ENCODE measurements around the gene ADK. TPM values are rescaled to one million over a fixed set of nuclear protein-coding genes. Genes with fewer than 3 reads are reported as not detected.

The ADK gene
- total and polyA plus RNA-seq, 2 donors (not counting 3 experiments of a cell fraction or from before 2014, with no cell fraction given): 11.7 to 46.5 TPM

DNA sequence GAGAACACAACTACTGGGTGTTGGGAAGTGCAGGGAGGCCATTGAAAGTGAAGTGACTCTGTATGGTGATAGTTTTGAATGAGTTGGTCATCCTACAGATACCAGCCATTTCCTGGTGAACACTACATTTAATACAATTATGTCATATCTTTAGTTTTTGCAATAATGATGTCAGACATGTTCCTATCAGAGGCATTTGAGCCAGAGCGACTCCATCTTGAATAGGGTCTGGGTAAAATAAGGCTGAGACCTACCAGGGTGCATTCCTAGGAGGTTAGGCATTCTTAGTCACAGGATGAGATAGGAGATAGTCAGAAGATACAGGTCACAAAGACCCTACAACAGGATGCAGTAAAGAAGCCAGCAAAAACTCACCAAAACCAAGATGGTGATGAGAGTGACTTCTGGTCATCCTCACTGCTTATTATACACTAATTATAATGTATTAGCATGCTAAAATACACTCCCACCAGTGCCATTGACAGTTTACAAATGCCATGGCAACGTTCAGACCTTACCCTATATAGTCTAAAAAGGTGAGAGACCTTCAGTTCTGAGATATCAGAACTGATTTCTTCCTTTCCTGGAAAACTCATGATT is 28.2 kb downstream of the ADK start:
- BruUV-seq (replicated peaks): no TSS peak
- Histone ChIP-seq H3K27me3 (ENCODE audit: control insufficient read depth in 2 of 2, insufficient read depth in 2 of 2, low read length in 2 of 2) (no peaks in the 10 kb centered on the region), H3K4me1 (ENCODE audit: control insufficient read depth, extremely low read depth, insufficient read depth, low read length) (peaks cover 15% of the 10 kb centered on the region), H3K9ac (replicated peaks; ENCODE audit: extremely low read depth, insufficient read depth, low read length) (no peak overlapping the region), H3K36me3 (ENCODE audit: control insufficient read depth in 2 of 2, extremely low read depth in 1 of 2, insufficient read depth in 2 of 2, low read length in 2 of 2) (no peaks in the 10 kb centered on the region), H3K9me1 (replicated peaks; ENCODE audit: control insufficient read depth, extremely low read depth, insufficient read depth, low read length) (no peaks in the 10 kb centered on the region), H2AFZ (ENCODE audit: low read depth, low read length) (no peak overlapping the region), H3K4me2 (ENCODE audit: insufficient read depth, low read length) (no peak overlapping the region), H3K27ac (ENCODE audit: insufficient read depth, low read depth, low read length) (no peak overlapping the region), H3K9me3 (replicated peaks; ENCODE audit: control insufficient read depth, insufficient read depth, low read length) (no peaks in the 10 kb centered on the region), H3K79me2 (ENCODE audit: control insufficient read depth, insufficient read depth, low read length) (peaks cover 61% of the 10 kb centered on the region), H4K20me1 (replicated peaks; ENCODE audit: control insufficient read depth, extremely low read depth, insufficient read depth, low read length) (no peaks in the 10 kb centered on the region), H3K4me3 (replicated peaks in 1 of 3; ENCODE audit: insufficient read depth in 1 of 3, low read depth in 1 of 3, low read length in 3 of 3) (no peak overlapping the region)
- CTCF ChIA-PET: interaction anchor here (1.3 to 2.0 kb wide), 5 partner anchors 8 to 55 kb away, joined by 3 to 10 read pairs (median 6); no protein-coding TSS in a partner anchor
- dilution Hi-C loops (cut with MboI; ENCODE audit: extremely low pct_ligation_motif_present, low sequenced_read_pairs): no loop called here
- no peak for FAIRE-seq
- POLR2A ChIA-PET: no interaction called here
- peak; percentile 25 for TF ChIP-seq GATA2 (IDR thresholded peaks at IDR 0.05; ENCODE audit: insufficient read depth, insufficient read length, low read depth, low read length)
- no peak for TF ChIP-seq MYC (IDR thresholded peaks at IDR 0.05; ENCODE audit: low read depth, low read length)
- no peak for DNase-seq (ENCODE audit: low read depth, low spot score)
- intact Hi-C loops (cut with micrococcal nuclease): no loop called here

DNA sequence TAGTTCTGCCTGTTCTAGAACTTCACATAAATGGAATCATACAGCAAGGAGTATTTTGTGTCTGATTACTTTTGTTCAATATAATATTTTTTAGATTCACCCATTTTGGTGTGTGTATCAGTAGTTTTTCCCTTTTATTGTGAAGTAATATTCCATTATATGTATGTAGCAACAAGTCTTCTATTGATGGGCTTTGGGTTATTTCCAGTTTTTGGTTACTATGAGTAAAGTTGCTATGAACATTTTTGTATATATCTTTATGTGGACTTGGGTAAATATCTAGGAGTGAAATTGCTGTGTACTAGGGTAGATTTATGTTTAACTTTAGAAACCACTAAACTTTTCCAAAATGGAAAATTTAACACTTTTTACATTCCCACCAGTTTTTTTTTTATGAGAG is 35.7 kb downstream of the ADK start:
- no peak overlapping the region for H3K27ac ChIP-seq (ENCODE audit: insufficient read depth, low read depth, low read length)
- no peak overlapping the region for H3K9ac ChIP-seq (replicated peaks; ENCODE audit: extremely low read depth, insufficient read depth, low read length)
- peaks cover 13% of the 10 kb centered on the region for H3K4me1 ChIP-seq (ENCODE audit: control insufficient read depth, extremely low read depth, insufficient read depth, low read length)
- POLR2A ChIA-PET: no interaction called here
- peaks cover 89% of the 10 kb centered on the region for H3K79me2 ChIP-seq (ENCODE audit: control insufficient read depth, insufficient read depth, low read length)
- no peaks in the 10 kb centered on the region for H3K36me3 ChIP-seq (ENCODE audit: control insufficient read depth in 2 of 2, extremely low read depth in 1 of 2, insufficient read depth in 2 of 2, low read length in 2 of 2)
- CTCF ChIA-PET: interaction anchor here (1.5 kb wide), 2 partner anchors 8 to 12 kb away, joined by 3 to 4 read pairs; no protein-coding TSS in a partner anchor
- no peak overlapping the region for H3K4me2 ChIP-seq (ENCODE audit: insufficient read depth, low read length)
- FAIRE-seq: no peak
- no peak for TF ChIP-seq MYC (IDR thresholded peaks at IDR 0.05; ENCODE audit: low read depth, low read length)
- TF ChIP-seq, protein P1, sequence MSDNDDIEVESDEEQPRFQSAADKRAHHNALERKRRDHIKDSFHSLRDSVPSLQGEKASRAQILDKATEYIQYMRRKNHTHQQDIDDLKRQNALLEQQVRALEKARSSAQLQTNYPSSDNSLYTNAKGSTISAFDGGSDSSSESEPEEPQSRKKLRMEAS (IDR thresholded peaks at IDR 0.05; ENCODE audit: insufficient read depth, insufficient read length): no peak
- no peak for TF ChIP-seq JUN (IDR thresholded peaks at IDR 0.05; ENCODE audit: borderline replicate concordance, insufficient read depth, insufficient read length, low read depth)
- TF ChIP-seq, protein P2, sequence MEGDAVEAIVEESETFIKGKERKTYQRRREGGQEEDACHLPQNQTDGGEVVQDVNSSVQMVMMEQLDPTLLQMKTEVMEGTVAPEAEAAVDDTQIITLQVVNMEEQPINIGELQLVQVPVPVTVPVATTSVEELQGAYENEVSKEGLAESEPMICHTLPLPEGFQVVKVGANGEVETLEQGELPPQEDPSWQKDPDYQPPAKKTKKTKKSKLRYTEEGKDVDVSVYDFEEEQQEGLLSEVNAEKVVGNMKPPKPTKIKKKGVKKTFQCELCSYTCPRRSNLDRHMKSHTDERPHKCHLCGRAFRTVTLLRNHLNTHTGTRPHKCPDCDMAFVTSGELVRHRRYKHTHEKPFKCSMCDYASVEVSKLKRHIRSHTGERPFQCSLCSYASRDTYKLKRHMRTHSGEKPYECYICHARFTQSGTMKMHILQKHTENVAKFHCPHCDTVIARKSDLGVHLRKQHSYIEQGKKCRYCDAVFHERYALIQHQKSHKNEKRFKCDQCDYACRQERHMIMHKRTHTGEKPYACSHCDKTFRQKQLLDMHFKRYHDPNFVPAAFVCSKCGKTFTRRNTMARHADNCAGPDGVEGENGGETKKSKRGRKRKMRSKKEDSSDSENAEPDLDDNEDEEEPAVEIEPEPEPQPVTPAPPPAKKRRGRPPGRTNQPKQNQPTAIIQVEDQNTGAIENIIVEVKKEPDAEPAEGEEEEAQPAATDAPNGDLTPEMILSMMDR (IDR thresholded peaks at IDR 0.05; ENCODE audit: extremely low read depth in 1 of 2, insufficient read depth in 1 of 2, low read depth in 1 of 2, low read length in 2 of 2): no peak
- no peak for TF ChIP-seq FOS (IDR thresholded peaks at IDR 0.05; ENCODE audit: borderline replicate concordance, insufficient read depth, low read length)
- TF ChIP-seq POLR2A (IDR thresholded peaks at IDR 0.05; ENCODE audit: low read depth, low read length): no peak
- TF ChIP-seq POLR2AphosphoS5 (IDR thresholded peaks at IDR 0.05; ENCODE audit: insufficient read depth, low read depth, low read length): no peak
- TF ChIP-seq GATA2 (IDR thresholded peaks at IDR 0.05; ENCODE audit: insufficient read depth, insufficient read length, low read depth, low read length): no peak
- TF ChIP-seq EZH2 (IDR thresholded peaks at IDR 0.05; ENCODE audit: borderline replicate concordance, low read depth, low read length, severe bottlenecking): no peak
- H3K9me3 ChIP-seq (replicated peaks; ENCODE audit: control insufficient read depth, insufficient read depth, low read length): no peaks in the 10 kb centered on the region
- H3K27me3 ChIP-seq (ENCODE audit: control insufficient read depth in 2 of 2, insufficient read depth in 2 of 2, low read length in 2 of 2): no peaks in the 10 kb centered on the region
- no peaks in the 10 kb centered on the region for H3K9me1 ChIP-seq (replicated peaks; ENCODE audit: control insufficient read depth, extremely low read depth, insufficient read depth, low read length)
- dilution Hi-C loops (cut with MboI; ENCODE audit: extremely low pct_ligation_motif_present, low sequenced_read_pairs) (no loop called here), intact Hi-C loops (cut with micrococcal nuclease) (no loop called here)
- H4K20me1 ChIP-seq (replicated peaks; ENCODE audit: control insufficient read depth, extremely low read depth, insufficient read depth, low read length): no peaks in the 10 kb centered on the region
- H3K4me3 ChIP-seq (replicated peaks in 1 of 3; ENCODE audit: insufficient read depth in 1 of 3, low read depth in 1 of 3, low read length in 3 of 3): no peak overlapping the region
- BruUV-seq (replicated peaks): no TSS peak
- no peak overlapping the region for H2AFZ ChIP-seq (ENCODE audit: low read depth, low read length)
- no peak for DNase-seq (ENCODE audit: low read depth, low spot score)

All from endothelial cell of umbilical vein (primary cell).